K562 (cell line): ENCODE results near the gene PLEKHA8. TPM values are rescaled to one million over a fixed set of nuclear protein-coding genes. Genes with fewer than 3 reads are reported as not detected.

Experiments used
- ATF6 ChIP-seq: sonication (generic); formaldehyde crosslinking; IDR thresholded peaks from 2 replicates; pipeline ENCODE4 v1.4.0; 2020; ENCODE audit warnings: mild to moderate bottlenecking, missing genetic modification reagents
- CREB1 ChIP-seq, 2 experiments: sonication (generic) in 1 of 2; formaldehyde crosslinking in 1 of 2; IDR thresholded peaks; 2 replicates each; pipeline versions ENCODE4 v1.6.1 to v1.8.0; 2012 to 2022; ENCODE audit warnings: inconsistent platforms in 1 of 2, mild to moderate bottlenecking in 1 of 2, missing genetic modification reagents in 1 of 2, moderate library complexity in 1 of 2
- DDX20 ChIP-seq: fragments of 450-650 bp; IDR thresholded peaks from 2 replicates; pipeline ENCODE4 v1.6.1; 2016; ENCODE audit warnings: missing genetic modification characterization, low read depth, mild to moderate bottlenecking, missing compliant biosample characterization, moderate library complexity
- DIDO1 ChIP-seq: fragments of 450-650 bp; IDR thresholded peaks from 2 replicates; pipeline ENCODE4 v1.6.1; 2016; ENCODE audit warnings: low read depth, missing biosample characterization, missing genetic modification characterization
- ERF ChIP-seq: fragments of 450-650 bp; formaldehyde crosslinking; IDR thresholded peaks from 2 replicates; pipeline ENCODE4 v1.4.0; 2020; ENCODE audit warnings: mild to moderate bottlenecking, mixed read lengths
- FOS ChIP-seq: IDR thresholded peaks from 3 replicates; pipeline ENCODE4 v1.6.1; 2011; ENCODE audit not compliant: insufficient read length; ENCODE audit errors: extremely low read depth
- KLF6 ChIP-seq: fragments of 250-450 bp; sonication (Bioruptor Pico); IDR thresholded peaks from 2 replicates; pipeline ENCODE4 v1.4.0; 2020; ENCODE audit warnings: mild to moderate bottlenecking, moderate library complexity, borderline replicate concordance
- MBD2 ChIP-seq: sonication (generic); IDR thresholded peaks from 2 replicates; pipeline ENCODE4 v1.6.1; 2016; ENCODE audit warnings: low read depth, borderline replicate concordance
- OTX1 ChIP-seq: fragments of 450-650 bp; formaldehyde crosslinking; IDR thresholded peaks from 2 replicates; pipeline ENCODE4 v1.4.0; 2022; ENCODE audit warnings: mild to moderate bottlenecking
- TAF15 ChIP-seq: fragments of 200-400 bp; formaldehyde crosslinking; IDR thresholded peaks from 2 replicates; pipeline ENCODE4 v1.6.1; 2017; ENCODE audit warnings: mild to moderate bottlenecking, low read depth, low read length, moderate library complexity
- TOE1 ChIP-seq, 2 experiments: fragments of 450-650 bp in 1 of 2; sonication (generic) in 1 of 2; formaldehyde crosslinking in 1 of 2; IDR thresholded peaks; 2 replicates each; pipeline versions ENCODE4 v1.7.1 to v1.8.0; 2016 to 2022; ENCODE audit warnings: borderline replicate concordance in 2 of 2, mild to moderate bottlenecking in 2 of 2, antibody characterized with exemption in 1 of 2, inconsistent platforms in 1 of 2, low read depth in 1 of 2, missing genetic modification reagents in 1 of 2, moderate library complexity in 1 of 2
- USF1 ChIP-seq: sonication (generic); formaldehyde crosslinking; IDR thresholded peaks from 2 replicates; pipeline ENCODE4 v1.9.0; 2022; ENCODE audit warnings: mild to moderate bottlenecking, missing genetic modification reagents
- YY1 ChIP-seq, 3 experiments: IDR thresholded peaks; 2 replicates each; pipeline ENCODE4 v1.6.1; 2011; ENCODE audit warnings: low read length in 2 of 3, mild to moderate bottlenecking in 2 of 3, moderate library complexity in 2 of 3, borderline replicate concordance in 1 of 3, control low read depth in 1 of 3, low read depth in 1 of 3; ENCODE audit not compliant: insufficient read depth in 3 of 3, insufficient replicate concordance in 2 of 3, control insufficient read depth in 1 of 3, insufficient read length in 1 of 3; ENCODE audit errors: extremely low read depth in 1 of 3
- ZBTB43 ChIP-seq: sonication (generic); formaldehyde crosslinking; IDR thresholded peaks from 2 replicates; pipeline ENCODE4 v1.8.0; 2023; ENCODE audit warnings: mild to moderate bottlenecking, missing genetic modification reagents
- ZNF184 ChIP-seq: sonication (generic); formaldehyde crosslinking; IDR thresholded peaks from 2 replicates; pipeline ENCODE4 v1.5.0; 2020; ENCODE audit warnings: missing genetic modification reagents
- ZNF354B ChIP-seq: fragments of 250-450 bp; sonication (Bioruptor Pico); IDR thresholded peaks from 2 replicates; pipeline ENCODE4 v1.4.0; 2020
- ZNF586 ChIP-seq: fragments of 450-650 bp; formaldehyde crosslinking; conservative IDR thresholded peaks from 2 replicates; pipeline ENCODE4 v1.4.0; 2020; ENCODE audit warnings: mild to moderate bottlenecking, moderate library complexity
- polyA plus RNA-seq, 8 experiments: library from polyadenylated mRNA; depleted of rRNA in 4 of 8; stranded (reverse) in 5 of 8; unstranded in 3 of 8; fragments of >200 nt; fragmentation: Nextera tagmentation in 2 of 8; fragmentation: Illumina TruSeq in 1 of 8; extraction: Ambion mirVana in 2 of 8; extraction: Trizol in 1 of 8; gene quantifications; 2 replicates each; pipeline versions ENCODE4 v1.2.1 to v1.2.3, GENCODE V29; 2011 to 2014; ENCODE audit warnings: inconsistent platforms in 1 of 8, missing spikeins in 1 of 8
- total RNA-seq, 7 experiments: library from RNA; depleted of rRNA in 6 of 7; stranded (reverse); fragments of >200 nt in 6 of 7; fragmentation: Illumina TruSeq in 2 of 7; extraction: Trizol in 2 of 7; gene quantifications; 2 replicates each; pipeline versions ENCODE4 v1.2.1 to v1.2.3, GENCODE V29; 2011 to 2021; ENCODE audit warnings: low replicate concordance in 1 of 7
- TF ChIP-seq, protein P1 (sequence below): fragments of 450-650 bp; formaldehyde crosslinking; IDR thresholded peaks from 2 replicates; pipeline ENCODE4 v1.4.0; 2022; ENCODE audit warnings: missing genetic modification characterization

PLEKHA8 gene
- total and polyA plus RNA-seq, 9 of the 15 experiments (the other 6 are each of a cell fraction or from before 2014, with no cell fraction given), result 3.2 to 16.3 (median 11.8) TPM

GRCh38 chr7:30146127-30146612, 118.0 kb downstream of the PLEKHA8 start (continued):
- TF ChIP-seq ATF6 (CRISPR knock-in tag) (no peak), ERF (CRISPR knock-in tag) (no peak), DDX20 (tag) (no peak), OTX1 (CRISPR knock-in tag) (no peak), DIDO1 (no peak), TOE1 (IDR thresholded peaks at IDR 0.05; ENCODE audit: borderline replicate concordance) (peak; percentile 51; the same call in 1 of the 2 replicates), TOE1 (CRISPR knock-in tag; IDR thresholded peaks at IDR 0.05; ENCODE audit: borderline replicate concordance, low read depth) (no peak), TAF15 (no peak), ZNF354B (CRISPR knock-in tag) (no peak), ZNF586 (CRISPR knock-in tag) (no peak), CREB1 (IDR thresholded peaks at IDR 0.05) (no peak; the same call in 1 of the 2 replicates), CREB1 (CRISPR knock-in tag; IDR thresholded peaks at IDR 0.05) (no peak), MBD2 (no peak), YY1 (IDR thresholded peaks at IDR 0.05; ENCODE audit: borderline replicate concordance in 1 of 3, control insufficient read depth in 1 of 3, extremely low read depth in 1 of 3, insufficient read depth in 3 of 3, insufficient read length in 1 of 3, insufficient replicate concordance in 2 of 3, low read depth in 1 of 3, low read length in 2 of 3) (peak in 1 of 3 experiments; percentile 13), USF1 (CRISPR knock-in tag) (peak; percentile 21; the same call in 1 of the 2 replicates), ZNF184 (CRISPR knock-in tag) (no peak), KLF6 (CRISPR knock-in tag) (no peak), ZBTB43 (CRISPR knock-in tag) (no peak), FOS (peak; percentile 21)
- TF ChIP-seq, protein P1, sequence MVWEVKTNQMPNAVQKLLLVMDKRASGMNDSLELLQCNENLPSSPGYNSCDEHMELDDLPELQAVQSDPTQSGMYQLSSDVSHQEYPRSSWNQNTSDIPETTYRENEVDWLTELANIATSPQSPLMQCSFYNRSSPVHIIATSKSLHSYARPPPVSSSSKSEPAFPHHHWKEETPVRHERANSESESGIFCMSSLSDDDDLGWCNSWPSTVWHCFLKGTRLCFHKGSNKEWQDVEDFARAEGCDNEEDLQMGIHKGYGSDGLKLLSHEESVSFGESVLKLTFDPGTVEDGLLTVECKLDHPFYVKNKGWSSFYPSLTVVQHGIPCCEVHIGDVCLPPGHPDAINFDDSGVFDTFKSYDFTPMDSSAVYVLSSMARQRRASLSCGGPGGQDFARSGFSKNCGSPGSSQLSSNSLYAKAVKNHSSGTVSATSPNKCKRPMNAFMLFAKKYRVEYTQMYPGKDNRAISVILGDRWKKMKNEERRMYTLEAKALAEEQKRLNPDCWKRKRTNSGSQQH, result no peak
